HG02870 (cell line): ENCODE measurements around the gene PSME3IP1.

ENCODE experiments used
- ATAC-seq: cut with Tn5 transposase; IDR thresholded peaks from one replicate; pipeline ENCODE4 v1.9.1; 2021; ENCODE audit warnings: mild to moderate bottlenecking, moderate library complexity; ENCODE audit not compliant: unreplicated experiment

PSME3IP1 gene

DNA sequence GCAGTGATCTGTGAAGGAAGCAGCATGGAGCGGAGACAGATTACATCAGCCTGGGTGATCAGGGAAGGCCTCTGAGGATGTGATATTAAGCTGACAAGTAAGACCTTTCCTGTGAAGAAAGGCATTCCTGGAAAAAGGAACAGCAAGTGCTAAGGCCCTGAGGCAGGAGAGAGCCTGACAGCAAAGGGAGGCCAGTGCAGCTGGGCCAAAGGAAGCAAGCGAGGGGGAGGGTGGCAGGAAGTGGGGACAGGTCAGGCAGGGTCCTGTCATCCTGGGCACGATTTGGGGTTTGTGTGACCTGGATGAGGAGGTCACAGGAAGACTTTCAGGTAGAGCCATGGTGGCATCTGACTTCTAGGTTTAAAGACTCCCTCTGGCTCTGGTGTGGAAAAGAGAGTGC is 81.1 kb downstream of the PSME3IP1 start:
- ATAC-seq = no peak

- no peak for ATAC-seq
These were observed 82.7 kb downstream of the PSME3IP1 start for GRCh38 chr16:57102888-57103851.
